HepG2 (cell line): ENCODE results near the gene THRAP3. TPM values are rescaled to one million over a fixed set of nuclear protein-coding genes. Genes with fewer than 3 reads are reported as not detected.
A peak's percentile ranks its signal among the peaks of the same experiment; 100 is the strongest.

ENCODE experiments used
- AKAP8 ChIP-seq: sonication (generic); formaldehyde crosslinking; IDR thresholded peaks from 2 replicates; pipeline ENCODE4 v1.5.1; 2020; ENCODE audit warnings: mild to moderate bottlenecking, missing genetic modification reagents
- CBX2 ChIP-seq, 2 experiments: fragments of 200-600 bp in 1 of 2; sonication (generic); formaldehyde crosslinking in 1 of 2; IDR thresholded peaks; 2 replicates each; pipeline versions ENCODE4 v1.7.0 to v1.8.1; 2018 to 2022; ENCODE audit warnings: low read depth in 2 of 2, low read length in 1 of 2, mild to moderate bottlenecking in 1 of 2, missing genetic modification reagents in 1 of 2
- CBX5 ChIP-seq: sonication (generic); formaldehyde crosslinking; IDR thresholded peaks from 2 replicates; pipeline ENCODE4 v1.4.0; 2020; ENCODE audit warnings: missing genetic modification reagents, borderline replicate concordance
- CEBPB ChIP-seq: IDR thresholded peaks from 2 replicates; pipeline ENCODE4 v1.6.1; 2011; ENCODE audit warnings: low read depth, low read length, improper control_type of control experiment, borderline replicate concordance
- EEA1 ChIP-seq: sonication (generic); formaldehyde crosslinking; IDR thresholded peaks from 2 replicates; pipeline ENCODE4 v1.5.1; 2020; ENCODE audit warnings: mild to moderate bottlenecking, missing genetic modification reagents, borderline replicate concordance
- GFI1 ChIP-seq: sonication (generic); formaldehyde crosslinking; IDR thresholded peaks from 2 replicates; pipeline ENCODE4 v1.5.0; 2020; ENCODE audit warnings: missing genetic modification reagents, mild to moderate bottlenecking, borderline replicate concordance
- JUN ChIP-seq: sonication (generic); formaldehyde crosslinking; IDR thresholded peaks from 2 replicates; pipeline ENCODE4 v1.4.0; 2020; ENCODE audit warnings: mild to moderate bottlenecking, missing genetic modification reagents
- KLF6 ChIP-seq: IDR thresholded peaks from 2 replicates; pipeline ENCODE4 v1.8.0; 2016; ENCODE audit warnings: missing biosample characterization, missing genetic modification reagents
- KMT2A ChIP-seq: sonication (generic); formaldehyde crosslinking; IDR thresholded peaks from 2 replicates; pipeline ENCODE4 v1.4.0; 2020; ENCODE audit warnings: missing genetic modification reagents
- MLXIP ChIP-seq: sonication (generic); formaldehyde crosslinking; IDR thresholded peaks from 2 replicates; pipeline ENCODE4 v1.9.0; 2021; ENCODE audit warnings: missing genetic modification reagents, borderline replicate concordance
- MNT ChIP-seq: fragments of 450-650 bp; IDR thresholded peaks from 2 replicates; pipeline ENCODE4 v1.6.1; 2016
- PITX1 ChIP-seq: sonication (generic); formaldehyde crosslinking; IDR thresholded peaks from 2 replicates; pipeline ENCODE4 v1.5.1; 2020; ENCODE audit warnings: mild to moderate bottlenecking, missing genetic modification reagents
- SALL1 ChIP-seq: sonication (generic); formaldehyde crosslinking; IDR thresholded peaks from 2 replicates; pipeline ENCODE4 v1.8.0; 2022; ENCODE audit warnings: mild to moderate bottlenecking, missing genetic modification reagents
- SKI ChIP-seq: fragments of 450-650 bp; IDR thresholded peaks from one replicate; pipeline ENCODE4 v1.6.1; 2018; ENCODE audit warnings: mild to moderate bottlenecking; ENCODE audit not compliant: partially characterized antibody
- ZFX ChIP-seq: sonication (generic); formaldehyde crosslinking; IDR thresholded peaks from 2 replicates; pipeline ENCODE4 v1.4.0; 2020; ENCODE audit warnings: mild to moderate bottlenecking, low read depth, missing genetic modification reagents, moderate library complexity
- ZKSCAN1 ChIP-seq: fragments of 150-350 bp; IDR thresholded peaks from 2 replicates; pipeline ENCODE4 v1.6.1; 2014; ENCODE audit warnings: low read length
- ZNF430 ChIP-seq: sonication (generic); formaldehyde crosslinking; IDR thresholded peaks from 2 replicates; pipeline ENCODE4 v1.9.0; 2021; ENCODE audit warnings: mild to moderate bottlenecking, missing genetic modification reagents
- ZNF512B ChIP-seq: sonication (generic); formaldehyde crosslinking; IDR thresholded peaks from 2 replicates; pipeline ENCODE4 v1.5.1; 2020; ENCODE audit warnings: missing genetic modification reagents, mild to moderate bottlenecking, borderline replicate concordance
- ZNF570 ChIP-seq: sonication (generic); formaldehyde crosslinking; IDR thresholded peaks from 2 replicates; pipeline ENCODE4 v1.4.0; 2020; ENCODE audit warnings: mild to moderate bottlenecking, missing genetic modification reagents, borderline replicate concordance
- ZNF784 ChIP-seq: sonication (generic); formaldehyde crosslinking; IDR thresholded peaks from 2 replicates; pipeline ENCODE4 v1.5.1; 2020; ENCODE audit warnings: missing genetic modification reagents, mild to moderate bottlenecking, borderline replicate concordance
- polyA plus RNA-seq, 8 experiments: library from polyadenylated mRNA; depleted of rRNA in 3 of 8; stranded (reverse) in 7 of 8; unstranded in 1 of 8; fragments of >200 nt; fragmentation: Illumina TruSeq in 4 of 8; extraction: Trizol in 4 of 8; gene quantifications; 2 replicates each; pipeline versions ENCODE4 v1.2.1 to v1.2.3, GENCODE V29; 2011 to 2016; ENCODE audit warnings: low read depth in 4 of 8, missing spikeins in 1 of 8, mixed read lengths in 1 of 8; ENCODE audit not compliant: insufficient read depth in 1 of 8
- total RNA-seq, 5 experiments: library from RNA; depleted of rRNA; stranded (reverse); fragments of >200 nt; fragmentation: Illumina TruSeq; extraction: Trizol; gene quantifications; 2 replicates each; pipeline ENCODE4 v1.2.3, GENCODE V29; 2016; ENCODE audit warnings: low read depth in 1 of 5

Gene THRAP3
- total and polyA plus RNA-seq, 2 of the 13 experiments (the other 11 are each of a cell fraction or from before 2014, with no cell fraction given), result 45.0 to 92.6 TPM

- no peak for TF ChIP-seq MLXIP (CRISPR knock-in tag)
- TF ChIP-seq JUN (CRISPR knock-in tag), result 0 out of 2 replicates have a peak, but pooled peaks have one; percentile 18
- peak; percentile 86 for TF ChIP-seq PITX1 (CRISPR knock-in tag)
- peak; percentile 43; the same call in 1 of the 2 replicates for TF ChIP-seq ZKSCAN1
- no peak for TF ChIP-seq AKAP8 (CRISPR knock-in tag)
- no peak for TF ChIP-seq ZNF430
- TF ChIP-seq CBX5 (CRISPR knock-in tag), result 0 out of 2 replicates have a peak, but pooled peaks have one; percentile 44
- peak; percentile 40; the same call in 1 of the 2 replicates for TF ChIP-seq ZFX (CRISPR knock-in tag)
- peak; percentile 68 for TF ChIP-seq MNT
- no peak for TF ChIP-seq CEBPB
- no peak; the same call in 1 of the 2 replicates for TF ChIP-seq KLF6 (CRISPR knock-in tag)
- no peak for TF ChIP-seq ZNF570
- TF ChIP-seq KMT2A (CRISPR knock-in tag), result 0 out of 2 replicates have a peak, but pooled peaks have one; percentile 35
- TF ChIP-seq SKI, result peak; percentile 66
- TF ChIP-seq ZNF784 (CRISPR knock-in tag), result no peak
- TF ChIP-seq SALL1 (CRISPR knock-in tag), result peak; percentile 97
- TF ChIP-seq CBX2 (IDR thresholded peaks at IDR 0.05; ENCODE audit: low read depth, low read length), result no peak
- TF ChIP-seq CBX2 (CRISPR knock-in tag; IDR thresholded peaks at IDR 0.05; ENCODE audit: low read depth), result no peak
- TF ChIP-seq ZNF512B (CRISPR knock-in tag), result no peak
- no peak for TF ChIP-seq EEA1 (CRISPR knock-in tag)
- TF ChIP-seq GFI1 (CRISPR knock-in tag), result 0 out of 2 replicates have a peak, but pooled peaks have one; percentile 35
Observed at GRCh38 chr1:36239941-36240637, 15.8 kb downstream of the THRAP3 start (continued).
